Measurements from ENCODE around the gene SLC1A2.

SLC1A2 gene

DNA sequence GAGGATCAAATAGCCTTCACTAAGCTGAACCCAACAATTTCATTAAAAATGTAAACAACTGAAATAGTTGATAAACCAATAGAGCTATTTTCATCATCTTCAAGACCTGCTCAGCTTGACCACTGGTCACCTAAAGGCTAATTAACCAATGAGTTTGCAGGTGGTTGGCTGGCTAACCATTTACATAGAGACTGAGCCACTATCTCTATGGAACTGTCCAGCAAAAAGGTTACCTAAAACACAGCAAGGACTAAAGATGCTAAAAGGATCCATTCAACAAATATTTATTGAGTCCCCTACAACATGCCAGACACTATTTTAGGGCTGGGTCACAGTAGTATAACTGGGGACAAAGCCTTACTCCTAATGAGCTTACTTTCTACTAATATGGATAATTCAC is 156.6 kb downstream of the SLC1A2 start:
- DNase-seq, result no peak

DNA sequence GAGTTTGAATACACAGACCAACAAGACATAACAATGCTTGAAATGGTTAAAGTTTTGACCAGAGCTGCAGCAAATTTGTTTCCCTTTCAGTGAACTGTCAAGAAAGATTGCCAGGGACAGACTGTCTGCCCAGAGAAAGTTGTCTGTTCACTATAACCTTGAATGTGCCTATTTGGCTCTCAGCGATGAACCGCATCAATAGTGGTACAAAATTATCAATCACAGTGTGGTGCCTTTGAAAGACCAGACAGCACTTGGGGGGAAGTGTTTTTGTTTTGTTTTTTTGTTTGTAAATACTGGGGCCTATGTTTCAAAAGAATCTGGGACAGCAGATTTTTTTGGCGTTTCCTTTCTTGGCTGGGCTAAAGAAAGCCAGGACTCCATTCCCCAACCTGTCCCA is 157.3 kb downstream of the SLC1A2 start:
- no peak for DNase-seq

DNA sequence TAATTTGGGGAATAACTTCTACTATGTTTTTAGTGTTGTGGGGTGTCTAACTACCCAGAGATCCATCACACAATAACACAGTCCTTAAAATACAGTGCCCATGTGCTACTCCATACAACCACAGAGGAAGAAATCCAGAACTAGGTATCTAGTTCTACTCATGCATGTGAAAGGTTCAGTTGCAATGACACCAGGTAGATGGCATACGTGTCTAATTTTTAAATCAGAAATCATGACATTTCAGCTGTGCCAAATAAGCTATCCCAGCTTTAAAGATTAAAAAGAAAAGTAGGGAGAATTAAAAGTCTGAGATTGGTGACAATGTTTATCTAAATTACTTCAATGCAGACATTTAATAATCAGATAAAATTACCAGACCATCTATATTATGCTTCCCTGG is 158.2 kb downstream of the SLC1A2 start:
- DNase-seq, result no peak

DNA sequence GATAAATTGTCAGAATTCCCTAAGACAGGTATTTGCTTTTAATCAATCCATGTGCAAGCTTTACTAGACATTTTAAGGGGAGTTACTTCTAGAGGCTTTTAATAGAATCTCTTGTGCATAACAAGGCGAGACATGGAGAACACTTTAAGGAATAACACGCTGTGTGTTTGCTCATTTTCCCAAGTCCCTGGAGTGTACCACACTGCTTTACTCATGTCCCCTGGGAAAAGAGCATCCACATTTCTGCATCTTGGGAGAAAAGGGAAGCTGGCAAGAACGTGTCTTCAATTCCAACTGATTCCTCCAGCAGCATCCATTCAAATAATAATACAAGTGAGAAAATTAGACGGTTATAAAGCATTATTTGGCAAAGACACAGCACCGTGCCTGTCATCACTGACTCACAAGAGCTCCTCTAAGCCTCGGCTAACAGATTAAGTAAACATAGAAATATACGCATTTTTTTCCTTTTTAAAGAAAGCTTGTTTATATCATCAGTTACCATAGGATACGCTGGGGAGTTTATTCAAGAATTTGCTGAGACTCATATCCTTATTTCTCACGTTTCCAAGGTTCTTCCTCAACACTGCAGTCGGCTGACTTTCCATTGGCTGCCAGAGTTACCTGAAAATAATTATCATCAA is 158.9 kb downstream of the SLC1A2 start:
- no peak for DNase-seq

DNA sequence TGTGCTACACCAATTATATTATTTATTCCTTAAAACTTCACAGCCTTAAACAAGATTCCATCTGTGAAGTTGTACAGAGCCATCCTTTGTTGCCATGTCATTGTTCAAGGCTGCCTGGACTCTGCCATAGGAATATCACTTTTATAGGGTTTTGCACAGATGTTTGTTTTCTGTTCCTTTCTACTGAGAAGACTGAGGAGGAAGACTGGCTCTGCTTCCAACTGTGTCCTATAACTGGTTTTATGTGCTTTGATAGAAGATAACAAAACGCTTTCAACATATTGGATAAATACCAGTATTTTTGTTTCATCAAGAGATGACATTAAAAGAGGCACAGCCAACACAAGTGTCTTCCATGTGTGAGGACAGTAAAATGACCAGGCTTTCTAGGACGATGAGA is 159.8 kb downstream of the SLC1A2 start:
- DNase-seq, result no peak

DNA sequence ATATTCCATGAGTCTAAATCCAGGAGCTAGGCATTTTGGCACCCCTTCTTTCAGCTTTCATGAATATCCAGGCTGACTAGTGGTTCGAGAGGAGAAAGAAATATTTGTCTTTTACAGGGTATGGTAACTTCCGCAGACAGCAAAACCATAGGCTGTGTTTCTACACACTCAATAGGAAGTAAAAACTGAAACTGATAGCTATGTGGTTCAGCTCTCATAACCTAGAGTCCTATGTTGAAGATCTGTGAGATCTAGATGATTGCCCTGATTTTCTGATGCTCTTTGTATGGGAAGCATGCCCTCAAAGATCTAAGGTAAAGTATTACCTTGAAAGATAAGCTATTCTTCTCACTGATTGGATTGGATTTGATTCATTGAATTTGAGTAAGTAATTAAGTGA is 162.1 kb downstream of the SLC1A2 start:
- DNase-seq, result no peak

DNA sequence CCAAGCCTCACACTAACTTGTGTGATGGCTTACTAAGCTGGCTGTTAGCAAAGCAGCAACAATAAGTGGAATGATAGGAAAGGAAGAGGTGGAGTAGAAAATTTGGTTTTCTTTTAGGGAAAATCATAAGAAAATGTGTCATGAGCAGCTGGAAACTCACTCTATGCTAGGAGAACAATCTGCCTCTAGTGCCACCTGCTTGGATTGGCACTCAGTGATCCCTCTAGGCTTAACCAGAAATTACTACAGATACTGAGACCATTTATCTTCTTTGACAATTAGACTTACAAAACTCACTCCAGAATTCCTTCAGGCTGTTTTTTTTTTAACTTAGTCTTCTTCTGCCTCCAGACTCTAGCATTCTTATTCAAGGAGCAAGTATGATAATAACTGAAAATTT is 163.1 kb downstream of the SLC1A2 start:
- DNase-seq, result no peak

DNA sequence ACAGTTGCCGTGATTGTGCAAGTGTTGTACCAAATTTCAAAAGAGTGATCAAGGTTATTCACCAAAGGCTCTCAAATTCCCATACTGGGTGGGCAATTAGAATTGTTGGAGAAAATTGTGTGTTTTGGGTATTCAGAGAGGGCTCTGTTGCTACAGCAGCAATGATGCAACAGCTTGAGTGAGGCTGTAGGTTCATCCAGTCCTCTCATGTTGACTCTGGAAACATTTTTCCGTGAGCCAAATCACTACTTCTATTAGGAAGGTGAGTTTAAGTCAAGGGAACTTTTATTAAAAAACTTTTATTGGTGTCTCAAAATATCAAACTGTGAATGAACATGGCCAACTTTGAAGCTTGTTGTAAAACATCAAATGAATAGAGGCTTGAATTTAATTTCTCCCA is 163.8 kb downstream of the SLC1A2 start:
- DNase-seq, result no peak

DNA sequence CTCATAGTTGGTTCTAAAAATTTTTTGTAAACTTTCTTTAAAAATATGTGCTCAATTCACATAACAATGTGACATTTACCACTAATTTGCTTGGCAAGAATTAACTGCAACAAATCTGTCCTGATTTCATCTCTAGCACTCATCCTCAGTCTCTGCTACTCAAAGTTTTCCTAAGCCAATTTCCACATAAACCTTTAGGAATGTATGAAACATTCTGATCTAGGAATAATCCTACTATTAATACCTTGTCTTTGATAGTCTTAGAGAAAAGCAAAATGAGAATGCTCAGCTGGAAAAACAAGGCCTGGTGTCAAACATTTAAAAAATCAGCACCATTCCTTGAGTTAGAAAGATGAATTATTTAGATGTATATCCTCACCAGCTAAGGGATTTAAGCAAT is 166.1 kb downstream of the SLC1A2 start:
- DNase-seq, result no peak

DNA sequence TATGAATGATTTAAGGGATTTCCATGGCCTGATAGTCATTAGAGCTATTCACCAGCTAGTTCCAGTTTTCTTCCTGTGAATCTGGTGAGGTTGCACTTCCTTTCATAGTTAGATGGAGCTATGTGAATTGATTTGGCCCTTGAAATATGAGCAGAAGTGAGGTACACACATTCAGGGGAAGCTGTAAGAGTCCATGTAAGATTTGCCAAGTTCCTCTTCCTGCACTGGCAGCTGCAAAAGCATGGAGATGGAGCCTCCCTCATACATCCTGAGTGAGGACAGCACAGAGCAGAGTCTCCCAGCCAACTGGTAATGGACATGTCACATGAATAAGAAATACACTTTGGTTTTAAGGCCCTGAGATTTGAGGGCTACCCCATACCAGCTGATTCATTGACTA is 168.7 kb downstream of the SLC1A2 start:
- no peak for DNase-seq

DNA sequence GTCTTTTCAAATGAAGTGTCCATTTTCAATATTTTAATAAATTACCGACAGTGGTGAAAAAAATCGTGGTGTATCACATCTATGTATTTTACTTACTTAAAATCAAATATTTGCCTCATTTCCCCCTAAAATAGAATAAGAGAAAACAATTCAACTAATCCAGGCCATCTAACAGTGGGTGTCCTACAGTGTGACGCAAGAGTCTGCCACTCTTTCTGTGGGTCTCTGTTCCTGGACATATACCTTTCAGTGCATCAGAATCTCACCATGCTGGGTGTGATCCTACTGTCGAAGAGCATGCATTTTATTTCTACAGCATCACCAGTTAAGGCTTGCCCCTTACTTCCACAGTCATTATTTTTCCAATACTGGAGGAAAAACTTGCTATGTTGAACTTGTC is 169.2 kb downstream of the SLC1A2 start:
- no peak for DNase-seq

DNA sequence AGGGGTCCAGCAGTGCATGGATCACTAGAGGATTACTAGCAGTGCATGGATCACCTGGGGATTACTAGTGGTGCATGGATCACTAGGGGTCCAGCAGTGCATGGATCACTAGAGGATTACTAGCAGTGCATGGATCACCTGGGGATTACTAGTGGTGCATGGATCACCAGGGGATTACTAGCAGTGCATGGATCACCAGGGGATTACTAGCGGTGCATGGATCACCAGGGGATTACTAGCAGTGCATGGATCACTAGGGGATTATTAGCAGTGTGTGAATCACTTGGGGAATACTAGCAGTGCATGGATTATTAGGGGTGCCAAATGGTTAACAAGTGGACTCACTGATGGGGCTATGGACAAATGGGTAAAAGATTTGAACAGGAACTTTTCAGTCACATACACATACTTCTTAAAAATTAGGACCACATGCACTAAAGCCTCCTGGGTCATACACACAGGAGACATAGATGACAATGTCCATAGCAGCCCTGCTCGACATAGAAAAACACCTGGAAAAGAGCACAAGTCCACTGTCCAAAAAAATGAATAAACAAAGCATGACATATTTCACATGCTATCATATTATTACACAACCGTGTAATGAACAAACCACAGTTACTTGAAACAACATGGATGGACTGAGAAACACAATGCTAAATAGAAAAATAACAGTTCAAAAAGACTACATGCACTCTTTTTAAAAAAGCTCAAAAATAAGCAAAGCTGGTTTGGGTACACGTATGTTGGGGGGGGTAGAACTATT is 170.6 kb downstream of the SLC1A2 start:
- DNase-seq, result no peak

DNA sequence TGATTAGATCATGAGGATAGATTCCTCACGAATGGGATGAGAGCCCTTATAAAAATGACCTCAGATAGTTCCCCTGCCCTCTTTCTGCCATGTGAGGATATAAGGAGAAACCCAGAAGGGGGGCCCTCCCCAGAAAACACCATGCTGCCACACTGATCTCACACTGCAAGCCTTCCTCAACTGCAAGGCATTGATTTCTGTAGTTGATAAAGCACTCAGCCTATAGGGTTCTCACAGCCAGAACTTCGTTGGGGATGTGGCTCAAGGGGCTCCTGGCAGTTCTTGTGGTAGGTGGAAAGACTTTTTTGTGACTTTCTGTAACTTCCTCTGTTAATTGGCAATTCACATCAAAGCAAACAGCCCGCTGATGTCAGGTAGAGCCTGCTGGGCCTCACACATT is 171.5 kb downstream of the SLC1A2 start:
- no peak for DNase-seq

DNA sequence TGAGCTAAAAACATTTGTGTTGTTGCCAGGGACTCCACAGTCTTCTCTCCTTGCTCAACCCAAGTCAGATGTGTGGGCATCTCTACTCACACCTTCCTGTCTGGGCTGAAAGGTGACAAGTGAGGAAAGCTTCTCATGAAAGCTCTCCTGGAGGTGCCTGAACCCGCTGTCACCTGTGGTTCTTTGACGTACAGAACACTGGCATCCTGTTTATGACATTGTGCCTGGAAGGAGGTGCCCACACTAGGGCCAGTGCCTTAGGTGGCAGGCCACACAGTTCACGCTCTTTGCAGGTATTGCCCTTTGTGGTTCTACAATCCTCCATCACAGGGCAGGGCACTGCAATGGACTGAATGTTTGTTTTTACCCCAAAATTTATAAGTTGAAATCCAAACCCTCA is 171.9 kb downstream of the SLC1A2 start:
- DNase-seq, result no peak

DNA sequence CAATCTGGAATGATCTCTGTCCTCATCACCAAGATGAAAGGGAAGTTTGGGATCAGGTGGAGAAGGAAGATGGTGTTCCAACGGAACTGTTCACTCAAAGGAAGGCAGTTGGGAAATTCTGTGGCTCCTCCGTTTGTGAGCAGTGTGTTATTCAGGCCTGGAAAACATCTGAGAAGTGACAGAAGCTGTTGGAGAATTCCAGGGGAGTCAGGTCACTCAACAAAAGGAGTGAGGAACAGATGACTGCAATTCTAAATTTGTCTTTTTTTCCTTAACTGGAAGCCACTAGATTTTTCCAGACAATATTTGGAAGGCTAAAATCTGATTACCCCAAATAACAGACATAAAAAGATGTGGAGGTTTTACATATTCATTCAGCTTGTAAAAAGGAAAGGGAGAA is 172.6 kb downstream of the SLC1A2 start:
- no peak for DNase-seq

DNA sequence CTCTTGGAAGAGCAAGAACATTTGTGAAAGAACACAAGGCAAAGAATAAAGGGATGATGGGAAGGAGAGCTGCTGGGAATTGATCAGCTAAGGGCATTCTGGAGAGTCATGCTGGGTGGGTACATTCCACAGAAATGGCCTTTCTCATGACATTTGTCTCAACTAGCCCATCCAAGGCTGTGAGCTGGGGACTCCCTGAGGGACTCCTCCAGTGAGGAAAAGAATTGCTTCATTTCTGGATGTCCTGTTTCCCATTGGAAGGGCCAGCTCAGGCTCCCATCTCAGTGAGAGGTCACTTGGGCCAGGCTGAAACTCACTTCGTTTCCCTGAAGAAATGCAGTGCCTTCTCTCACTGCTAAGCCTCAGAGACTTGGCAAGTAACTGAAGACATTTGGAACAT is 173.6 kb downstream of the SLC1A2 start:
- DNase-seq, result no peak

DNA sequence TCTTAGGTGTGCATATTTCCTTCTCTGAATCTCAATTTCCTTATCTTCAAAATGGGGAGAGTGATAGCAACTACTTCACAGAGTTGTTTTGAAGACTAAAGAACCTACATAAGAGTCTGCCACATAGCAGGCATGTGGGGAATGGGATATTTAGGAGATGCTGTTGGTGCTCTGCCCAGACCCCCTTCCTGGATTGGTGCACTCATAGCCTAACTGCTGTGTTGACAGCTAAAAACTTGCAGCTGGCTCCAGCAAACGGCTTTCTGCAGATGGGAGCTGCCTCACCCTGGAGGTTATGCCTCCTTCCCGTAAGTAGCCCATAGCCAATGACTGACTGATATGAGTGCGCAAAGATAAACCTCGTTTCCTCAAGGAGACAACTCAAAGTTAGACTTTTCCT is 174.3 kb downstream of the SLC1A2 start:
- DNase-seq, result no peak

DNA sequence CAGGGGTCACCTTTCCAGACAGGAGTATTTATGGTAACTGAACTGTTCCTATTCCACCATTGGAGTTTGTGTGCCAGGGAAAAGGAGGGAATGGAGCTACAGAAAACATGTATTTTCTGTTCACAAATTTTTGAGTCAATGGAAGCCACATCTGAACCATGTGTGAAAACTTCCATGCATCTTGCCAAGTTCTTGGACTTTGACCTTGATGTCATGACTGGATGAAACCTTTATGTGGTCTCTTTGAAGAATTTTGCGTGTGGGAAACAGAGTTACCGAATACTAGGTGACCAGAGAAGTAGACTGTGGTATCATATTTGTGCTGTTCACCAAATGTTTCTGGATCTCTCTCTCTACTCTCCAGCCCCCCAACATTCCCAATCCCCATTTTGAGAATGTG is 175.6 kb downstream of the SLC1A2 start:
- no peak for DNase-seq

DNA sequence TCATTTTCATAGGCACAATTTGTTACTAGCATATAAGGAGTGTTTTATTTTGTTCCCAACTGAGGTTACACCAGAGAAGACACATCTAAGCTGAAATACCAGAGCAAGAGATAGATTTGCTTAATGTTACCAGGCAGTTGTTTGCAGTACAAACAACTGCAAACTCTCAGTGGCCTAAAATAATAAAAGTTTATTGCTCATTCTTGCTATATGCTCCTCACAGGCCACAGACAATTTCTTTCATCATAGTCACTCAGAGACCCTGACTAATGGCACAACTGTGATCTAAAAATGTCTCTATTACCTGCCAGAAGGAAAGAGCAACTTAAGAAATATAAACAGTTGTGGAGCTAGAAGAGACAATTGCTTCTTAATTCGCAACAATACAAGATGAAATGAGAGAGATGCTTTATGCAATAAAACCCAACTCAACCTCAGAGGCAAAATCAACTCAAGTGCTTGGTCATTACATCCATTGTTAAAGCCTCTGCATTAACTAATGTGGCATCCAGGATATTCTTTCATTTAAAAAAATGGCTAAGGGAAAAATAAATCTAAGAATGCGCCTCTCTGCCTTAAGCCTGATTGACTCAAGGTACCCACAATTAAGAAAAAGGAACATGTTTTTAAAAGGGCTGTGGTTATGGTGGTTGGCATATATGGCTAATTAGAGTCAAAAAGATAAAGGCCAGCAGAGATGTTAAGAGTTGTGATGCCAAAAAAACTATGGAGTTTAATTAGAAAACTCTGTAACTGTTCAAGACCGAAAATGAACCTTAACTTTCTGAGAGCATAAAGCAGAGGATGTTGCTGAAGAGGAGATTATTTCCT is 176.7 kb downstream of the SLC1A2 start:
- DNase-seq, result no peak

DNA sequence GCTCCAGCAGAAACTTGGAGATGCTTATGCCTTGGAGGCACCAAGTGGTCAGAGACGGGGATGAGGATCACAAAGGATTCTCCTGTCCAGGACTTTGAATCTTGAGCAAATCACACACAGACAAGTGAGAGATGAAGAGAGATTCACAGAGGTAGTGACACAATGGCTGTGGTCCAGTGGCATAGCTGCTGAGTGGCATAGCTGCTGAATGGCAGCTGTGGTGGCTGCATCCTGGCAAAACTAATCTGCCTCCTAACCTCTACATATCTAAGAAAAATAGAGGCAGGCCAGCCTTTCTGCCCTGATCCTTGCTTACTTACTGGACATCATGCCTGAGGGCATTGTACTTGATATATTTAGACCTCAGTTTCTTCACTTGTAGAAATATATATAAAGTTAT is 177.8 kb downstream of the SLC1A2 start:
- DNase-seq, result no peak

DNA sequence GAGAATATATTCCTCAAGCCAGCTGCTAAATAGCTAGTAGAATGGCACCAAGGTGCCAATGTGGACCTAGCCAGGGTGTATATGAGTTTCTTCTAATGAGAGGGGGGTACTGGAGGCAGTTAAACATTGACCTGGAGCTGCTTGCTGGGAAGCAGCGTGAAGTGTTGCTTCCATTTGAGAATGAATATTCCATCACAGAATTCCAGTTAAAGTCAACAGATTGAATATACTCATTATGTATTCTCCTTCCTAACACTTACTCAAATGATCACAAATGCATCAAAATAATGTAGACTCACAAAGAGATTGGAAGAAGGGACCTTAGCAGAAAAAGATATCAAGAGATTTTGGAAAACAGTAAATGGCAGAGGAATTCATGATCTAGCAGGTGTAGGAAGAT is 178.3 kb downstream of the SLC1A2 start:
- no peak for DNase-seq

DNA sequence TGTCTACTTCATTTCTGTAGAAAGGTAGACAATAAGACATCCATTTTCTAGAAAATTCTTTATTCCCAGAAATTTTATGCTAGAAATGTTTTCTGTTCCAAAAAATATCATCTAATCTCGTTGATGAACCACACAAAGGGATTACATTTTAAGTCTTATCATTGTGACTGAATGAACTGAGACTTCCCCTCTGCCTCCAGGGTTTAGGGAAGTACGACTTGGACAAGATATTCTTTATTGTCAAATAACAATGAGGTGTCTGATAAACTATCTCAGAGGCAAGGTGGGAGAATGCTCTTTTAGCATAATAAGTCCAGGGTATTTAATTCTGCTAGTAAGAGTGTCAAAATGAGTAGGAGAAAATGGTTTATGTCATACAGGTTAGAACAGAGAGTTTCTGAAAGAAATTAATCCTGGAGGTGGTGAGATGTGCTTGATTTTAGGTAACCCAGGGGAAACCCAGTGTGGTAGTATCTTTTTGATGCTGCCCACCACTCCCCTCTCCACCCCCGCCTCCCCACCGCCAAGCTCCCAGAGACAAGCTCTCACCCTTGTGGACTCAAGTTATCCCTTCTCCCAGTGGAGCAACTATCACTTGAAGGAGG is 179.8 kb downstream of the SLC1A2 start:
- no peak for DNase-seq

DNA sequence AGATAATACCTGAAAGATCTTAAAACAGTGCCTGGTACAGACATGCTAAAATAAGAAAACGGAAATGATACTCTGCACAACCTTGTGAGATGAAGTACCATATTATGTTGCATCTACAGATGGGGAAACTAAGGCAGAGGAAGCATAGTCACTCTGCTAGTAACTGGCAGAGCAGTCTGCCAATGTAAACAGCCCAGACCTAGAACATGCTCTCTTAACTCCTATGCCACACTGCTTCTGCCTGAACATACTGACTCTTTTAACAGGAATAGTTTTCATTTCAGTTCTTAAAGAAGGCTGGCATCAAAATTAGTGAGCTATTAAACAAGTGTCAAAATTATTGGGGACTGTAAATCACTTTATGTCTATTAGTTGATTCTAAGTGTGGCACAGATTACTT is 180.5 kb downstream of the SLC1A2 start:
- no peak for DNase-seq

Data from NCI-H1105 treated with DMSO at 0.1 percent for 48 hours (cell line).